Measurements from ENCODE around the gene ANO8.

DNA sequence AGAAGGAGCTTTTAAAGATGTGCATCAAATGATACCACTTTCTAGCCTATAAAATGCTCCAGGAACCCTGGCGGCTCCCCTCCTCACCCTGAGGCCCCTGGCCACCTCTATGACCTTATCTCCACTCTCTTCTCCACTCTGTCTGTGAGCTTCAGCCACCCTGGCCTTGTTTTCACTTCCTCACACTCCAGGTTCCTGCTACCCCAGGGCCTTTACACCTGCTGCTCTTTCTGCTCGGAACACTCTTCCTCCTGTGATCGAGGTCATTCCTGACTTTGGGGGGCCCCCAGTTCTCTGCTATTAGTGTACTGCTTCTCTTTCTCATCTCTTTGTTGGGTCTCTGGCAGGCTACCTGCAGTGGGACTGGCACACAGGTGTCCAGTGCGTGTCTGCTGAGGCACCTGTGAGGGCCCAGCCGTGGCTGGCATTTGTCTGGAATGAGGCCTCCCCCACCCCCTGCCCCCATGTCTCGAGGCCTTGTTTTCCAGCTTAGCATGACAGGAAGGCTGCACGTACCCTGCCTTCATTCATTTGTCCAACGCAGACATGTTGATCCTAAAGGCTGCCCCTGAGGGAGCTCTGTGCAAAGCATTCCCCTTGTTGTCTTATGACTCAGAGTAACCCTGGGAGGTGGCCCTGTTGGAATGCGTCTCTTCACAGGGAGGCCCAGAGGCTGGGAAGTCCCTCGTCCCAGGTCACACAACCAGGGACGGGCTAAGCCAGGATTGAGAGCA, 23.0 kb downstream of the ANO8 start:
- TF ChIP-seq POLR2A (IDR thresholded peaks at IDR 0.05; ENCODE audit: control extremely low read depth in 1 of 2, low read depth in 2 of 2, low read length in 2 of 2) (no peak), POLR2AphosphoS5 (IDR thresholded peaks at IDR 0.05; ENCODE audit: low read depth, low read length) (no peak), ZNF274 (IDR thresholded peaks at IDR 0.05; ENCODE audit: borderline replicate concordance, extremely low read depth, low read length) (no peak)
- TF ChIP-seq, protein P1, sequence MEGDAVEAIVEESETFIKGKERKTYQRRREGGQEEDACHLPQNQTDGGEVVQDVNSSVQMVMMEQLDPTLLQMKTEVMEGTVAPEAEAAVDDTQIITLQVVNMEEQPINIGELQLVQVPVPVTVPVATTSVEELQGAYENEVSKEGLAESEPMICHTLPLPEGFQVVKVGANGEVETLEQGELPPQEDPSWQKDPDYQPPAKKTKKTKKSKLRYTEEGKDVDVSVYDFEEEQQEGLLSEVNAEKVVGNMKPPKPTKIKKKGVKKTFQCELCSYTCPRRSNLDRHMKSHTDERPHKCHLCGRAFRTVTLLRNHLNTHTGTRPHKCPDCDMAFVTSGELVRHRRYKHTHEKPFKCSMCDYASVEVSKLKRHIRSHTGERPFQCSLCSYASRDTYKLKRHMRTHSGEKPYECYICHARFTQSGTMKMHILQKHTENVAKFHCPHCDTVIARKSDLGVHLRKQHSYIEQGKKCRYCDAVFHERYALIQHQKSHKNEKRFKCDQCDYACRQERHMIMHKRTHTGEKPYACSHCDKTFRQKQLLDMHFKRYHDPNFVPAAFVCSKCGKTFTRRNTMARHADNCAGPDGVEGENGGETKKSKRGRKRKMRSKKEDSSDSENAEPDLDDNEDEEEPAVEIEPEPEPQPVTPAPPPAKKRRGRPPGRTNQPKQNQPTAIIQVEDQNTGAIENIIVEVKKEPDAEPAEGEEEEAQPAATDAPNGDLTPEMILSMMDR (IDR thresholded peaks at IDR 0.05; ENCODE audit: control extremely low read depth in 1 of 3, insufficient read depth in 1 of 3, low read depth in 1 of 3, low read length in 3 of 3) = no peak
- TF ChIP-seq, protein P2, sequence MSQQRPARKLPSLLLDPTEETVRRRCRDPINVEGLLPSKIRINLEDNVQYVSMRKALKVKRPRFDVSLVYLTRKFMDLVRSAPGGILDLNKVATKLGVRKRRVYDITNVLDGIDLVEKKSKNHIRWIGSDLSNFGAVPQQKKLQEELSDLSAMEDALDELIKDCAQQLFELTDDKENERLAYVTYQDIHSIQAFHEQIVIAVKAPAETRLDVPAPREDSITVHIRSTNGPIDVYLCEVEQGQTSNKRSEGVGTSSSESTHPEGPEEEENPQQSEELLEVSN (IDR thresholded peaks at IDR 0.05) = no peak

Data from H1 (cell line).